ENCODE measurements around the gene RBM20. TPM values are rescaled to one million over a fixed set of nuclear protein-coding genes. Genes with fewer than 3 reads are reported as not detected.
A peak's percentile ranks its signal among the peaks of the same experiment; 100 is the strongest.

RBM20 gene
- polyA plus RNA-seq, 1 donor (not counting 4 experiments of a cell fraction or from before 2014, with no cell fraction given) = 0.01 TPM

DNA sequence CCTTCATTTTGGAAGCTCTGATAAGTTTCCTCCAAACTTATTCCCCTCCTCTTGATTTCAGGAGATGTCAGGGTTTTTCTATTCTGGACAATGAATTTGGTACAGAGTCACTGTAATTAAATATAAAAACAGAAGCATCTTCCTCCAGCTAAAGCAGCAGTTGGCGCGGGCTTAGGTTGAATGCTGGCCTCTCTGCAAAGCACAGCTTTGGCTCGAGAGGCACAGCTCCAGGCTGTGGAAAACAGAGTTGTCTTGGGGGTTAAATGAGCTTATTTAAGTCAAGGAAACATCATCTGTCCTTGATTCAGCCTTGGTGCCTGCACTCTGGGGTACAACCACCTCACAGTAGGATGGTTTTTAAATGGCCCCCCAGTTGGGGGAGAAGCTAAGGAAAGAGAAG, 192.6 kb downstream of the RBM20 start:
- TF ChIP-seq, protein P1, sequence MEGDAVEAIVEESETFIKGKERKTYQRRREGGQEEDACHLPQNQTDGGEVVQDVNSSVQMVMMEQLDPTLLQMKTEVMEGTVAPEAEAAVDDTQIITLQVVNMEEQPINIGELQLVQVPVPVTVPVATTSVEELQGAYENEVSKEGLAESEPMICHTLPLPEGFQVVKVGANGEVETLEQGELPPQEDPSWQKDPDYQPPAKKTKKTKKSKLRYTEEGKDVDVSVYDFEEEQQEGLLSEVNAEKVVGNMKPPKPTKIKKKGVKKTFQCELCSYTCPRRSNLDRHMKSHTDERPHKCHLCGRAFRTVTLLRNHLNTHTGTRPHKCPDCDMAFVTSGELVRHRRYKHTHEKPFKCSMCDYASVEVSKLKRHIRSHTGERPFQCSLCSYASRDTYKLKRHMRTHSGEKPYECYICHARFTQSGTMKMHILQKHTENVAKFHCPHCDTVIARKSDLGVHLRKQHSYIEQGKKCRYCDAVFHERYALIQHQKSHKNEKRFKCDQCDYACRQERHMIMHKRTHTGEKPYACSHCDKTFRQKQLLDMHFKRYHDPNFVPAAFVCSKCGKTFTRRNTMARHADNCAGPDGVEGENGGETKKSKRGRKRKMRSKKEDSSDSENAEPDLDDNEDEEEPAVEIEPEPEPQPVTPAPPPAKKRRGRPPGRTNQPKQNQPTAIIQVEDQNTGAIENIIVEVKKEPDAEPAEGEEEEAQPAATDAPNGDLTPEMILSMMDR (optimal IDR thresholded peaks at IDR 0.05 in 1 of 3, IDR thresholded peaks at IDR 0.05 in 1 of 3, conservative IDR thresholded peaks at IDR 0.05 in 1 of 3; ENCODE audit: extremely low read depth in 1 of 3, insufficient read depth in 2 of 3, low read length in 3 of 3) = no peak
- no peak for TF ChIP-seq EZH2 (IDR thresholded peaks at IDR 0.05; ENCODE audit: low read length)
- Histone ChIP-seq H3K9me1 (ENCODE audit: control insufficient read depth, extremely low read depth, insufficient read depth, low read length) (no peaks in the 10 kb centered on the region), H3K9me3 (ENCODE audit: control insufficient read depth, low read depth, low read length) (no peaks in the 10 kb centered on the region), H3K4me2 (ENCODE audit: control insufficient read depth, extremely low read depth, insufficient read depth, low read depth, low read length) (no peak overlapping the region), H3K4me3 (ENCODE audit: control insufficient read depth in 2 of 3, extremely low read depth in 1 of 3, insufficient read depth in 2 of 3, low read depth in 1 of 3, low read length in 3 of 3) (no peak overlapping the region), H3K9ac (ENCODE audit: control insufficient read depth, extremely low read depth, insufficient read depth, low read length) (no peak overlapping the region), H3K27me3 (ENCODE audit: control insufficient read depth, extremely low read depth, insufficient read depth, low read length) (no peaks in the 10 kb centered on the region), H4K20me1 (ENCODE audit: control insufficient read depth, extremely low read depth, insufficient read depth, low read length) (no peaks in the 10 kb centered on the region), H2AFZ (ENCODE audit: control insufficient read depth, low read length) (no peak overlapping the region), H3K4me1 (ENCODE audit: control insufficient read depth, extremely low read depth, insufficient read depth, low read length) (peaks cover 19% of the 10 kb centered on the region), H3K27ac (ENCODE audit: control insufficient read depth, insufficient read depth, low read length) (no peak overlapping the region), H3K79me2 (ENCODE audit: control insufficient read depth, insufficient read depth, low read length) (no peaks in the 10 kb centered on the region), H3K36me3 (ENCODE audit: control insufficient read depth in 2 of 2, extremely low read depth in 1 of 2, insufficient read depth in 2 of 2, low read length in 2 of 2) (no peaks in the 10 kb centered on the region)
- no peak for FAIRE-seq
- dilution Hi-C loops (cut with MboI; ENCODE audit: extremely low pct_ligation_motif_present, low sequenced_read_pairs) = no loop called here
- DNase-seq (ENCODE audit: low read depth, low spot score) = no peak

DNA sequence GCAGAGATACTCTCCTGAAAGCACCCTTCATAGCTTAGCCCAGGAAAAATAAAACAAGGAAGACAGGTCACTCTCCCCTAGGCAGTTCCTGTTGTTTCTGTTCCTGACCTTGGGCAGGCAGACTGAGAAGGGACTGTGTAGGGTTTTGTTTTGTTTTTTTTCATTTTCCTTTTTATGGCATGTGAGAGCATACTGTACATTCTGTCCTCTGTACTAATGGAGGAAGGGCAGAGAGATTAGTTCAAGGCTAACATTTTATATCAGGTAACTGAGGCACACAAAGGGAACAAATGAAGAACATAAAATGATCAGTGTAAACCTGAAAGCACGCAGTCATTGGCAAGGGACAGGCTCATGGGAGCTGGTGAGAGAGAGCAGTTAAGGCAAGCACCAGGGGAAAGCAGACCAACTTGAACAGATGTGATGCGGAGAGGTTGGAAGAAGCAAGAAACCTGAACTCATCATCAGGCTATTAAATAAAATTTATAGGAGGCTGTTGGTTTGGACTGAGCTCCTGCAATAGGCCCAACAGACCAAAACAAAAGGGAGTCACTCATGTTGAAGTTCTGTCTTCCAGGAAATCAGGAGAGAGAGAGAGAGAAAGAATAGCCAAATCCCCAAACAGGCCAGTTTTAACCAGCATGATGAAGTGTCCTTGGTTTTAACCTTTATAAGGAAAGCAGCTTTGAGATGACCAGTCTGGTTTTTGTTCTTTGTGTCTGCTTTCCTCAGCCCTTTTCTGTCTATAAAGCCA, 193.5 kb downstream of the RBM20 start:
- no peaks in the 10 kb centered on the region for H3K36me3 ChIP-seq (ENCODE audit: control insufficient read depth in 2 of 2, extremely low read depth in 1 of 2, insufficient read depth in 2 of 2, low read length in 2 of 2)
- no peaks in the 10 kb centered on the region for H3K27me3 ChIP-seq (ENCODE audit: control insufficient read depth, extremely low read depth, insufficient read depth, low read length)
- H3K4me1 ChIP-seq (ENCODE audit: control insufficient read depth, extremely low read depth, insufficient read depth, low read length) = peaks cover 19% of the 10 kb centered on the region
- no peak overlapping the region for H3K4me2 ChIP-seq (ENCODE audit: control insufficient read depth, extremely low read depth, insufficient read depth, low read depth, low read length)
- H4K20me1 ChIP-seq (ENCODE audit: control insufficient read depth, extremely low read depth, insufficient read depth, low read length) = no peaks in the 10 kb centered on the region
- no peaks in the 10 kb centered on the region for H3K9me3 ChIP-seq (ENCODE audit: control insufficient read depth, low read depth, low read length)
- no peak for DNase-seq (ENCODE audit: low read depth, low spot score)
- no peak overlapping the region for H3K9ac ChIP-seq (ENCODE audit: control insufficient read depth, extremely low read depth, insufficient read depth, low read length)
- H3K9me1 ChIP-seq (ENCODE audit: control insufficient read depth, extremely low read depth, insufficient read depth, low read length) = no peaks in the 10 kb centered on the region
- no peak for TF ChIP-seq EZH2 (IDR thresholded peaks at IDR 0.05; ENCODE audit: low read length)
- TF ChIP-seq, protein P1 (optimal IDR thresholded peaks at IDR 0.05 in 1 of 3, IDR thresholded peaks at IDR 0.05 in 1 of 3, conservative IDR thresholded peaks at IDR 0.05 in 1 of 3; ENCODE audit: extremely low read depth in 1 of 3, insufficient read depth in 2 of 3, low read length in 3 of 3) = no peak
- no peak overlapping the region for H3K27ac ChIP-seq (ENCODE audit: control insufficient read depth, insufficient read depth, low read length)
- H3K79me2 ChIP-seq (ENCODE audit: control insufficient read depth, insufficient read depth, low read length) = no peaks in the 10 kb centered on the region
- FAIRE-seq = no peak
- no peak overlapping the region for H3K4me3 ChIP-seq (ENCODE audit: control insufficient read depth in 2 of 3, extremely low read depth in 1 of 3, insufficient read depth in 2 of 3, low read depth in 1 of 3, low read length in 3 of 3)
- H2AFZ ChIP-seq (ENCODE audit: control insufficient read depth, low read length) = peak overlapping the region; percentile 35
- dilution Hi-C loops (cut with MboI; ENCODE audit: extremely low pct_ligation_motif_present, low sequenced_read_pairs) = no loop called here

All from keratinocyte (primary cell).